Measurements from ENCODE around the gene DENND4C.

DENND4C gene

DNA sequence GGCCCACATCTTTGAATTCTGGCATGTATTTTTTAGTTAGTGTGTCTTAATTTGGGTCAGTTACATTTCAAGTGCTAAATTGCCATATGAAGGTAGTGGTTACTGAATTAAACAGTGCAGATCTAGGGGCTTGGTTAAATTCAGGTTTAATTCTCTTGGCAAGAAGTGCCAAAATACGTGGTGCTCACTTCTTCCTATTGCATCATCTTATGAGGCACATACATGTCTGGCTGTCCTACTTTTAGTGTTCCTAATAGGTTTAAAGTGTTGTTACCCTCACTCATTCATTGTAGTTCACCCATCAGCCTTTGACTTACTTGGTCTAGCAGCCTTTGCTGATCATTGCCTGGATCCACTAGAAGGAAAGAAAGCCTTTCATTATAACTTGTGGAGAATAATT lies 90.0 kb downstream of the DENND4C start:
- no peak overlapping the region for H3K4me3 ChIP-seq (ENCODE audit: low read depth, low read length)
- TF ChIP-seq, protein P1, sequence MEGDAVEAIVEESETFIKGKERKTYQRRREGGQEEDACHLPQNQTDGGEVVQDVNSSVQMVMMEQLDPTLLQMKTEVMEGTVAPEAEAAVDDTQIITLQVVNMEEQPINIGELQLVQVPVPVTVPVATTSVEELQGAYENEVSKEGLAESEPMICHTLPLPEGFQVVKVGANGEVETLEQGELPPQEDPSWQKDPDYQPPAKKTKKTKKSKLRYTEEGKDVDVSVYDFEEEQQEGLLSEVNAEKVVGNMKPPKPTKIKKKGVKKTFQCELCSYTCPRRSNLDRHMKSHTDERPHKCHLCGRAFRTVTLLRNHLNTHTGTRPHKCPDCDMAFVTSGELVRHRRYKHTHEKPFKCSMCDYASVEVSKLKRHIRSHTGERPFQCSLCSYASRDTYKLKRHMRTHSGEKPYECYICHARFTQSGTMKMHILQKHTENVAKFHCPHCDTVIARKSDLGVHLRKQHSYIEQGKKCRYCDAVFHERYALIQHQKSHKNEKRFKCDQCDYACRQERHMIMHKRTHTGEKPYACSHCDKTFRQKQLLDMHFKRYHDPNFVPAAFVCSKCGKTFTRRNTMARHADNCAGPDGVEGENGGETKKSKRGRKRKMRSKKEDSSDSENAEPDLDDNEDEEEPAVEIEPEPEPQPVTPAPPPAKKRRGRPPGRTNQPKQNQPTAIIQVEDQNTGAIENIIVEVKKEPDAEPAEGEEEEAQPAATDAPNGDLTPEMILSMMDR (conservative IDR thresholded peaks at IDR 0.05; ENCODE audit: low read depth, low read length) = no peak
- no peak for DNase-seq (ENCODE audit: low read depth)

DNA sequence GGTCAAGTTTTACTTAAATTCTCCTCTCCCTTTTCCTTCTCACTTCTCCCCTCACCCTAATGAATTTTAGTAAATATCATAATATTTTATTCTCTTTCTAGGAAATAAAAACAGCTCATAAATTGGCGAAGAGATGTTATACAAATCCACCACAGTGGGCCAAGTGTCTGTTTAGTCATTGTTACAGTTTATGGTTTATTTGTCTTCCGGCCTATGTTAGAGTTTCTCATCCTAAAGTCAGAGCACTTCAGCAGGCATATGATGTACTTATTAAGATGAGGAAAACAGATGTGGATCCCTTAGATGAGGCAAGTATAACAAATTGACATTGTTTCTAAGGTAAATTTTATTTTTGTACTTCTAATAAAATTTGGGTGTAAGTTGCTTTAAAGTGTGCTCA lies 101.4 kb downstream of the DENND4C start:
- no peak for DNase-seq (ENCODE audit: low read depth)
- H3K4me3 ChIP-seq (ENCODE audit: low read depth, low read length) = no peak overlapping the region
- TF ChIP-seq, protein P1 (conservative IDR thresholded peaks at IDR 0.05; ENCODE audit: low read depth, low read length) = no peak

DNA sequence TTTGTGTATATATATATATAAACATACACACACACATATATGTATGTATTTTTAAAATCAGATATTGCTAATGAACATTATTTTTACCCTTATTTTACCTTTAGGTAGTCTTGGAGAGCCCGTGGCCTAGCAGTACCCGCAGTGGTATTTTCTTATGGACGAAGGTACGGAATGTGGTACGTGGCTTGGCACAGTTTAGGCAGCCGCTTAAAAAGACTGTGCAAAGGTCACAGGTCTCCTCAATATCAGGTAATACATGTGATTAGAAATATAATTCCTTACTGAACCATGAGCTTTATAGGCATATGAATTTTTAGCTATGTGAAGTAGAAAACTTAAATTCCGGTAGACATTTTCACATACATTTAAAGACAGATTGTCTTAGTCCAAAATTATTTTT lies 105.7 kb downstream of the DENND4C start:
- no peak for DNase-seq (ENCODE audit: low read depth)
- TF ChIP-seq, protein P1 (conservative IDR thresholded peaks at IDR 0.05; ENCODE audit: low read depth, low read length) = no peak
- H3K4me3 ChIP-seq (ENCODE audit: low read depth, low read length) = no peak overlapping the region

DNA sequence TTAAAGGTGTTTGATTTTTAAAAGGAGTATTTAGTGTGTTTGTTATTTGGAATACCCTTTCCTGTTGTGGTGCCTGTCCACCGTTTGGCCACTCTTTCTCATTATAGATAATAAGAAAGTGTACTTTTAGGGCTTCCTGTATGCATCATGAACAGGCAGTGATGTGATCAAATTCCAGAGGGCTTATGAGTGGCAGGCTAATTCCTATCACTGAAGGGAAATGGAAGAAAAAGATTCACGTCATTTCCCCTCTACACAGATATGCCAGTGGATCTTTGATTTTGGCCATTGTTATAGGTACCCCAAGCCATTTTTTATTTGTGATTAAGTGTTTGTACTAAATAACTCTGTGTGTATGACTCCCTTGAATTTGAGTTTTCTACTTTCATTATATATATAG lies 112.5 kb downstream of the DENND4C start:
- TF ChIP-seq, protein P1 (conservative IDR thresholded peaks at IDR 0.05; ENCODE audit: low read depth, low read length) = no peak
- DNase-seq (ENCODE audit: low read depth) = no peak
- no peak overlapping the region for H3K4me3 ChIP-seq (ENCODE audit: low read depth, low read length)

DNA sequence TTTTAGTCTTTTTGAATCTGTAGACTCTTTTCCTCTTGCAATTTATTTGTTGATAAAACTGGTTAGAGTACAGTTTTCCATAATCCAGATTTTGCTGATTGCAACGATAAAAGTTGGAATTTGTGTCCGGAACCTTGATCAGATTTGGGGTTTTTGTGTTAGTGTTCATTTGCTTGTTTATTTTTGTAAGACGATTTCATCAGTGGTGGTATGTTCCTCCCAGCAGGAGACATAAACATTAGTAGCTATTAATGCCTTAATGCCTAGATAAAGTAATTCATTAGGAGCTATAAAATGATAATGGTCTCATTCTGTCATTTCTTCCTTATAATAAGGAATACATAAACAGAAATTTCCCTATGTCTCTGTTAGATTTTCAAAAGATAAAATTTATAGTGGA lies 128.2 kb downstream of the DENND4C start:
- H3K4me3 ChIP-seq (ENCODE audit: low read depth, low read length) = no peak overlapping the region
- peak; percentile 46 for DNase-seq (ENCODE audit: low read depth)
- TF ChIP-seq, protein P1 (conservative IDR thresholded peaks at IDR 0.05; ENCODE audit: low read depth, low read length) = no peak

DNA sequence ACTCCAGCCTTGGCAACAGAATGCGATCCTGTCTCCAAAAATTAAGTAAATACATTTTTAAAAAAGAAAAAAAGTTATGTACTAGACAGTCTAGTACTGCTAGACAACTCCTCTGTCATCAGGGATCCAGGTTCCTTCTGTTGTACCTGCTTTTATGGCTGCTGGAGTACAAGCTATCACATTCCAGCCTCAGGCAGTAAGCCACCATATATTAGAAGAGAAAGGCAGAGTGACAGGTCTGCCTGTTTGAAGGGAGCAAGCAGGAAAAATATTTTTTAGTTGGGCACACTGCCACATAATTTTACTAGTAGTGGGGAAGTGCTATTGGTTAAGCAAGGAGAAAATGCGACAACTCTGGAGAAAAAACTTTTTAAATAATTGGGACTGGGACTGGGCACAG lies 138.6 kb downstream of the DENND4C start:
- H3K4me3 ChIP-seq (ENCODE audit: low read depth, low read length) = no peak overlapping the region
- no peak for DNase-seq (ENCODE audit: low read depth)
- TF ChIP-seq, protein P1 (conservative IDR thresholded peaks at IDR 0.05; ENCODE audit: low read depth, low read length) = no peak

DNA sequence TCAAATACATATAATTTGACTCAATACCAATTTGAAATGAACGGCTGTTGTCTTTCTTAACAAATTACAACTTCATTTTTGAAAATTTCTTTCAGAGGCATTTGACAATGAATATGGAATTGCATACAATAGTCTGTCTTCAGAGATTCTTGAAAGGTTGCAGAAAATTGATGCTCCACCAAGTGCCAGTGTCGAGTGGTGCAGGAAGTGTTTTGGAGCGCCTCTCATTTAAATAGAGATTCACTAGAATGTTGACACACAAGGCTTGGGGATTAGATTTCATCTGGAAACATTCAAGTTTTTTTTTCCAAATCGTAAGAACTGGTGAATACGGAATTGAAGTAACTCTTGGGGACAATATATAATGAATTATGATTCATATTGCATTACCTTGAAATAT lies 141.4 kb downstream of the DENND4C start:
- DNase-seq (ENCODE audit: low read depth) = peak; percentile 54
- TF ChIP-seq, protein P1 (conservative IDR thresholded peaks at IDR 0.05; ENCODE audit: low read depth, low read length) = peak; percentile 42
- H3K4me3 ChIP-seq (ENCODE audit: low read depth, low read length) = no peak overlapping the region

Data from choroid plexus epithelial cell (primary cell).